AG04450 (cell line): ENCODE measurements around the gene IRF2BP1. TPM values are rescaled to one million over a fixed set of nuclear protein-coding genes. Genes with fewer than 3 reads are reported as not detected.

Source experiments
- CTCF ChIA-PET: fragments of 300-600, 350-600 bp; formaldehyde crosslinking; extraction: SDS; loops from one replicate; lab custom pipeline; 2022; ENCODE audit warnings: antibody characterized with exemption, inconsistent platforms; lab: Charles Lee
- POLR2A ChIA-PET: fragments of 350-600 bp; formaldehyde crosslinking; extraction: SDS; loops from one replicate; lab custom pipeline; 2021; ENCODE audit warnings: antibody characterized with exemption, inconsistent platforms; lab: Yijun Ruan, JAX
- DNase-seq: peaks from one replicate; pipeline ENCODE4 v3.0.0-alpha.2; 2011; ENCODE audit warnings: low read depth, low spot score
- H3K27ac ChIP-seq: one replicate; pipeline ENCODE4 v1.5.1; 2012; ENCODE audit warnings: low read depth, low read length, control low read depth
- H3K27me3 ChIP-seq: one replicate; pipeline ENCODE4 v1.6.0; 2012; ENCODE audit warnings: low read length; ENCODE audit not compliant: control insufficient read depth, insufficient read depth
- H3K4me3 ChIP-seq: 2 replicates; pipeline ENCODE4 v1.5.1; 2011; ENCODE audit warnings: mild to moderate bottlenecking, low read depth, low read length, control low read depth
- H3K9me3 ChIP-seq: 2 replicates; pipeline ENCODE4 v1.5.1; 2012; ENCODE audit warnings: low read length; ENCODE audit not compliant: control insufficient read depth, insufficient read depth
- polyA plus RNA-seq: library from polyadenylated mRNA; depleted of rRNA; stranded (reverse); fragments of >200 nt; gene quantifications from 2 replicates; pipeline ENCODE4 v1.2.3, GENCODE V29; 2011
- TF ChIP-seq, protein P1 (sequence below): IDR thresholded peaks from 2 replicates; pipeline ENCODE4 v1.5.1; 2011; ENCODE audit warnings: low read depth, low read length, control low read depth, inconsistent platforms

The IRF2BP1 gene
- polyA plus RNA-seq, 1 experiment = 5.0 TPM

DNA sequence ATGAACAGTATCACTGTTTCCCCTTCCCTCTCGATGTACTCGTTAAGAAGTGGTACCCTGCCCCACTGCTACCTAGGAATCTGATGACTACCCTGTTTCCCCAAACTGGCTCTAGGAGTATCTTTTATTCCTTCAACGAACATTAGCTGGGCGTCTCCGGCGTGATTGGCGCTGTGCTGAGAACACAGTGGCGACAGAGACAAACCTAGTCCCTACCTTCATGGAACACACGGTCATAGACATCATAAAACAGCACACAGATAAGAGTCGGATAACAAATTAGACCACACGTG lies 23.7 kb downstream of the IRF2BP1 start:
- ChIA-PET POLR2A (interaction anchor here (0.7 to 1.3 kb wide), 3 partner anchors 9 to 244 kb away, joined by 4 to 6 read pairs (median 4); no protein-coding TSS in a partner anchor), CTCF (no interaction called here)
- TF ChIP-seq, protein P1, sequence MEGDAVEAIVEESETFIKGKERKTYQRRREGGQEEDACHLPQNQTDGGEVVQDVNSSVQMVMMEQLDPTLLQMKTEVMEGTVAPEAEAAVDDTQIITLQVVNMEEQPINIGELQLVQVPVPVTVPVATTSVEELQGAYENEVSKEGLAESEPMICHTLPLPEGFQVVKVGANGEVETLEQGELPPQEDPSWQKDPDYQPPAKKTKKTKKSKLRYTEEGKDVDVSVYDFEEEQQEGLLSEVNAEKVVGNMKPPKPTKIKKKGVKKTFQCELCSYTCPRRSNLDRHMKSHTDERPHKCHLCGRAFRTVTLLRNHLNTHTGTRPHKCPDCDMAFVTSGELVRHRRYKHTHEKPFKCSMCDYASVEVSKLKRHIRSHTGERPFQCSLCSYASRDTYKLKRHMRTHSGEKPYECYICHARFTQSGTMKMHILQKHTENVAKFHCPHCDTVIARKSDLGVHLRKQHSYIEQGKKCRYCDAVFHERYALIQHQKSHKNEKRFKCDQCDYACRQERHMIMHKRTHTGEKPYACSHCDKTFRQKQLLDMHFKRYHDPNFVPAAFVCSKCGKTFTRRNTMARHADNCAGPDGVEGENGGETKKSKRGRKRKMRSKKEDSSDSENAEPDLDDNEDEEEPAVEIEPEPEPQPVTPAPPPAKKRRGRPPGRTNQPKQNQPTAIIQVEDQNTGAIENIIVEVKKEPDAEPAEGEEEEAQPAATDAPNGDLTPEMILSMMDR = no peak
- Histone ChIP-seq H3K9me3 (peaks cover 4% of the 10 kb centered on the region; the same call in 1 of the 2 replicates), H3K4me3 (peak overlapping the region; percentile 96), H3K27ac (peak overlapping the region; percentile 95), H3K27me3 (peaks cover 37% of the 10 kb centered on the region)
- DNase-seq = no peak

DNA sequence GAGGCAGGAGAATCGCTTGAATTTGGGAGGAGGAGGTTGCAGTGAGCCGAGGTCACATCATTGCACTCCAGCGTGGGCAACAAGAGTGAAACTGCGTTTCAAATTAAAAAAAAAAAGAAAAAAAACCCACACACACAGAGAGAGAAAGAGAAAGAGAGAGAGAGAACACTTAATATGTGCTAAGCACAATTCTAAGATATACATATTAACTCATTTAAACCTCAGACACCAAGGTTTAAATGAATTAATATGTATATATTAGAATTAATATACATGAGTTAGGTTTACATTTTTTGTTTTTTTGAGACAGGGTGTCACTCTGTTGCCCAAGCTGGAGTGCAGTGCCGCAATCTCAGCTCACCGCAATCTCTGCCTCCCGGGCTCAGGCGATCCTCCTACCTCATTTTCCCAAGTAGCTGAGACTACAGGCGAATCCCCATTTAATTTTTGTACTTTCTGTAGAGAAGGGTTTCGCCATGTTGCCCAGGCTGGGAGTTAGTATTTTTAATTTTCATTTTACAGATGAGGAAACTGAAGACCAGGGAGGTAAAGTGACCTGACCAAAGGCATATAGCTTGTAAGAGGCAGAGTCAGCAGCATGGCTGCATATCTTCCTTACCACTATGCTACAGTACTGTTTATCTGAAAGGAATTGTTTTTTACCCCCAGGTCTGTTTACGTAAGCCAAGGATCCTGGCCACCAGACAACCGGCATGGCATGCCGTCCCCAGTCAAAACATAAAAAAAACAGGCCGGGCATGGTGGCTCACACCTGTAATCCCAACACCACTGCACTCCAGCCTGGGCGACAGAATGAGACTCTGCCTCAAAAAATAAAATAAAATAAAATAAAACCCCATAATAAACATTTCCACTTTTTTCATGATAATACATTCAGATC lies 25.3 kb downstream of the IRF2BP1 start:
- H3K4me3 ChIP-seq = no peak overlapping the region
- ChIA-PET POLR2A (no interaction called here), CTCF (interaction anchor here (1.1 kb wide), 1 partner anchor 44 kb away, joined by 6 read pairs; no protein-coding TSS in a partner anchor)
- no peak overlapping the region for H3K27ac ChIP-seq
- peaks cover 22% of the 10 kb centered on the region for H3K27me3 ChIP-seq
- DNase-seq = no peak
- peaks cover 4% of the 10 kb centered on the region; the same call in 1 of the 2 replicates for H3K9me3 ChIP-seq
- TF ChIP-seq, protein P1 = no peak

DNA sequence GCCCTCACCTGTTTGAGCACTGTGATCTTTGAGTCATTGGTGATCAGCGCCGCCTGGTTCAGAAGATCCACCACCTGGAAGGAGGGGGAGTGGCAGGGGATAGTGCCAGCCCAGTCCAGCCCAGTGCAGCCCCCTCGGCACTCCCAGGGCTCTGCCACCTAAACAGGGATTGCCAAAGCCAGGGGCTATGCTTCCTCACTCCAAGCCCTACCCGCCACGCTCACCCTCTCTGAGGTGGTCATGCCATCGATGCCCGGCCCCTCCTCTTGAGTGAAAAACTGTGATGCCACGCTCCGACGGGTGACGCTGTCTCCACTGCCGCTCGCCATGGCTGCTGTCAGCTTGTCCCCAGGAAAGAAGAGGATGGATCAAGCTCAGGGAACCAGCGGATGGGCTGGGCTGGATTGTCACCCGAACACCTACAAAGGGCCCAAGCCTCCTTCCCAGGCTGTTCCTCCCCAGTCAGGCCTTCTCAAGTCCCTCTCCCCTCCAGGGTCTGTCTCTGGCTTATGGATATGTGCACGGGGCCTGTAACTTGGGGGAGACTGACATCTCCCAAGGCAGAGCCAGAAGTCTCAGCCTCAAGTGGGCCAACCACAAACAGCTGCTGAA lies 31.7 kb downstream of the IRF2BP1 start:
- TF ChIP-seq, protein P1 = no peak
- Histone ChIP-seq H3K27me3 (no peaks in the 10 kb centered on the region), H3K4me3 (no peak overlapping the region), H3K9me3 (no peaks in the 10 kb centered on the region), H3K27ac (no peak overlapping the region)
- ChIA-PET POLR2A (interaction anchor here (1.4 kb wide), 1 partner anchor 9 kb away, joined by 4 read pairs; the partner anchor contains the start of gene SYMPK), CTCF (interaction anchor here (0.6 to 2.1 kb wide), 2 partner anchors 37 to 38 kb away, joined by 4 to 12 read pairs; no protein-coding TSS in a partner anchor)
- DNase-seq = no peak

DNA sequence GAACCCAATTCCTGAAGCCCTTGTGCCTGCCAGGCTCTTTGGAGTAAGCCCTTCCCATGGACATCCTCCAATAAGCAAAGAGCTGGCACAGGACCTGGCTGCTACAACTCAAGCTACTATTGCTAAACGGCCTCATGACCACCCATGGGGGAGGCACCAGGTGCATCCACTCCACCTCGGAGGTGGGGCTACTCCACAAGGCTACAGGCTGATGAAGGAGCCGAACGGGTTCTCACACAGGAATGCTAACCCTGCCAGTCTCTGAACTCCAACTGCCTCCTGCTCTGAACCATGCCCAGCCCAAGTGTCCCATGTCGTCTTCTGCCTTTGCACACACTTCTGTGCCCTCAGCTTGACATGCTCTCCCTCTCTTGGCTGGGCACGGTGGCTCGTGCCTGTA lies 33.0 kb downstream of the IRF2BP1 start:
- Histone ChIP-seq H3K9me3 (no peaks in the 10 kb centered on the region), H3K27ac (no peak overlapping the region), H3K27me3 (no peaks in the 10 kb centered on the region), H3K4me3 (no peak overlapping the region)
- CTCF ChIA-PET = interaction anchor here (2.1 kb wide), 1 partner anchor 36 kb away, joined by 12 read pairs; no protein-coding TSS in a partner anchor
- TF ChIP-seq, protein P1 = no peak
- POLR2A ChIA-PET = interaction anchor here (0.6 to 1.4 kb wide), 2 partner anchors 10 to 18 kb away, joined by 4 read pairs; partner anchors contain the start of gene SYMPK
- DNase-seq = no peak
